Activated naive CD4-positive, alpha-beta T cell treated with anti-CD3 and anti-CD28 coated beads, Interleukin-2, amount 50 U/mL, for 72 hours (primary cell): ENCODE measurements around the gene DUS1L. TPM values are rescaled to one million over a fixed set of nuclear protein-coding genes. Genes with fewer than 3 reads are reported as not detected.
"Not testable (repeated sequence)": the region's sequence is repeated elsewhere in the genome, so short reads cannot be mapped to it uniquely, and the experiment has no call there.

ENCODE experiments used
- ATAC-seq, 2 donors: fragments of 150-1000 bp; cut with Tn5 transposase; 2 replicates each; pipeline ENCODE4 v1.10.0; 2021; ENCODE audit warnings: mild to moderate bottlenecking in 2 of 2, moderate library complexity in 2 of 2
- DNase-seq, 2 donors: peaks; one replicate each; pipeline ENCODE4 v3.0.0; 2021 to 2022; ENCODE audit warnings: low spot score in 2 of 2
- H3K27ac Mint-ChIP-seq, 2 donors: one replicate each; pipeline ENCODE4 v1.8.0; 2022; ENCODE audit warnings: mild to moderate bottlenecking in 2 of 2, mixed read lengths in 2 of 2
- H3K36me3 Mint-ChIP-seq, 2 donors: one replicate each; pipeline ENCODE4 v1.8.0; 2022; ENCODE audit warnings: mixed read lengths in 2 of 2
- H3K9me3 Mint-ChIP-seq, 2 donors: one replicate each; pipeline ENCODE4 v1.8.0; 2022; ENCODE audit warnings: mixed read lengths in 2 of 2
- total RNA-seq, 2 donors: library from RNA; stranded (reverse); gene quantifications; one replicate each; pipeline ENCODE4 v1.2.3, GENCODE V29; 2022

The DUS1L gene
- total RNA-seq, 2 donors from 2014 or later, result 86.2 to 103 TPM

DNA sequence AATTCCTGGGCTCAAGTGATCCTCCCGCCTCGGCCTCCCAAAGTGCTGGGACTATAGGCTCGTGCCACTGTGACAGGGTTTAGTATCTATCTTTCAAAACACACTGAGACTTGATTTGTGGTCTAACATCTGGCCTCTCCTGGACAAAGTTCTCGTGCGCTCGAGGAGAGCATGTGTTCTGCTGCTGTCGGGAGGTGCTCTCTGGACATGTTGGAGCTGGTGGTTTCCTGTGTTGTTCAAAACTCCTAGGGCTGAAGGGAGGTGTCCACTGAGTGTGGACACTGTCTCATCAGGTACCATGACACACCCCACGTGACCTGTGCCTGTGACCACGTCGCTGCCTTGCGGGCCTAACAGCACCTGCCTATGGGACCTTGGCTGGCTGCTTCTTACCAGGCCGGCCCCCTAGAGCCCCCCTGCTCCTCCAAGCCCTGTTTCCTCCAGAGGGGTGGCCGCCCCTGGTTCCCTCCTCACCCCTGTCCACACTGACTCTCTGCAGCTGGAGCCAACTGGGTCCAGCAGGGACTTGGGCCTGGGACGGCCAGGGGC, 19.6 kb downstream of the DUS1L start:
- Mint-ChIP-seq H3K36me3 (no peaks in the 10 kb centered on the region), H3K9me3 (no peaks in the 10 kb centered on the region), H3K27ac (no peak overlapping the region)
- DNase-seq, result no peak
- ATAC-seq, result no peak

DNA sequence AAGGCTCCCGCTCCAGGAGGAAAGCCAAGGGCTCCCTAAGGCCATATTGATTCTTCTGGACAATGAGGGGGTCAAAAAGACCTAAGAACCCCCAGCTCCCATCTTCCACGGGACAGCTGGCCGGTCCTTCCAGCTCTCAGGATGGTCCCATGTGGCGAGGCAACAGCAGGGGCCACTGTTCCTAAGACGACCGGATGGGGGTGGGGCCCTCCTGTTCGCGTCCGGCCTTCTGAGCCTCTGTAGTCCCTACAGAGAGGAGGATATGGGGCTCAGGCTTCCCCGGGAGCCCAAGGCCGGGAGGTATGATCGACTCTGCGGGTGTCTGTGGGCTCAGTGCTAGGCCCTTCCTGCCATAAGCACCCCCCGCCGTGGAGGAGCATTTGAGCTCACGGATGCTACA, 22.1 kb downstream of the DUS1L start:
- no peak for DNase-seq
- no peaks in the 10 kb centered on the region for H3K9me3 Mint-ChIP-seq
- no peaks in the 10 kb centered on the region for H3K36me3 Mint-ChIP-seq
- no peak for ATAC-seq
- no peak overlapping the region for H3K27ac Mint-ChIP-seq

- DNase-seq (no peak), ATAC-seq (no peak)
- no peak overlapping the region for H3K27ac Mint-ChIP-seq
- H3K9me3 Mint-ChIP-seq, result no peaks in the 10 kb centered on the region
- no peaks in the 10 kb centered on the region for H3K36me3 Mint-ChIP-seq
Measured at GRCh38 chr17:82042649-82043048, 23.0 kb downstream of the DUS1L start.

GRCh38 chr17:82041144-82041814, 24.3 kb downstream of the DUS1L start:
- H3K27ac Mint-ChIP-seq, result no peak overlapping the region
- no peak for DNase-seq
- no peak for ATAC-seq
- no peaks in the 10 kb centered on the region for H3K9me3 Mint-ChIP-seq
- H3K36me3 Mint-ChIP-seq, result no peaks in the 10 kb centered on the region

- H3K27ac Mint-ChIP-seq, result no peak overlapping the region
- no peaks in the 10 kb centered on the region for H3K36me3 Mint-ChIP-seq
- DNase-seq (no peak), ATAC-seq (no peak)
- H3K9me3 Mint-ChIP-seq, result no peaks in the 10 kb centered on the region
Measured at GRCh38 chr17:82039695-82040299, 25.8 kb downstream of the DUS1L start.

DNA sequence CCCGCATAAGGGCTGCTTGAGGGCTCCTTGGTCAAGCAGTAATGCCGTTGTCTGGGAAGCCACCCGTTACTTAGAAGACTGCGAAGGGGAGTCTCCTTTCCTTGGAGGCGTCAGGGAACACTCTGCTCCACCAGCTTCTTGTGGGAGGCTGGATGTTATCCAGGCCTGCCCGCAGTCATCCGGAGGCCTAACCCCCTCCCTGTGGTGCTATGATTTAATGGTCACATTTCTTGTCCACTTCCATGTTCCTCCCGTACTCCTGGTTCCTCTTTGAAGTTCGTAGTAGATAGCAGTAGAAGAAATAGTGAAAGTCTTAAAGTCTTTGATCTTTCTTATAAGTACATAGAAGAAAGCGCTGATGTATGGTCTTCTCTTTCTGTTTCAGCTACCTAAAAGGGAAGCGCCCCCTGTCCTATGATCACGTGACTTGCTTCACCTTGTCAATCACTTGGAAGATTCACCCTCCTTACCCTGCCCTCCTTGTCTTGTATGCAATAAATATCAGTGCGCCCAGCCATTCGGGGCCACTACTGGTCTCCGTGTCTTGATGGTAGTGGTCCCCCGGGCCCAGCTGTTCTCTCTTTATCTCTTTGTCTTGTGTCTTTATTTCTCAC, 26.7 kb downstream of the DUS1L start:
- not testable (repeated sequence) for DNase-seq, ATAC-seq, H3K27ac Mint-ChIP-seq, H3K9me3 Mint-ChIP-seq, H3K36me3 Mint-ChIP-seq

- peak overlapping the region in 1 of 2 donors; percentile 71 for H3K27ac Mint-ChIP-seq
- no peaks in the 10 kb centered on the region for H3K36me3 Mint-ChIP-seq
- no peaks in the 10 kb centered on the region for H3K9me3 Mint-ChIP-seq
- DNase-seq (no peak), ATAC-seq (no peak)
Measured at GRCh38 chr17:82037889-82038195, 27.8 kb downstream of the DUS1L start.

DNA sequence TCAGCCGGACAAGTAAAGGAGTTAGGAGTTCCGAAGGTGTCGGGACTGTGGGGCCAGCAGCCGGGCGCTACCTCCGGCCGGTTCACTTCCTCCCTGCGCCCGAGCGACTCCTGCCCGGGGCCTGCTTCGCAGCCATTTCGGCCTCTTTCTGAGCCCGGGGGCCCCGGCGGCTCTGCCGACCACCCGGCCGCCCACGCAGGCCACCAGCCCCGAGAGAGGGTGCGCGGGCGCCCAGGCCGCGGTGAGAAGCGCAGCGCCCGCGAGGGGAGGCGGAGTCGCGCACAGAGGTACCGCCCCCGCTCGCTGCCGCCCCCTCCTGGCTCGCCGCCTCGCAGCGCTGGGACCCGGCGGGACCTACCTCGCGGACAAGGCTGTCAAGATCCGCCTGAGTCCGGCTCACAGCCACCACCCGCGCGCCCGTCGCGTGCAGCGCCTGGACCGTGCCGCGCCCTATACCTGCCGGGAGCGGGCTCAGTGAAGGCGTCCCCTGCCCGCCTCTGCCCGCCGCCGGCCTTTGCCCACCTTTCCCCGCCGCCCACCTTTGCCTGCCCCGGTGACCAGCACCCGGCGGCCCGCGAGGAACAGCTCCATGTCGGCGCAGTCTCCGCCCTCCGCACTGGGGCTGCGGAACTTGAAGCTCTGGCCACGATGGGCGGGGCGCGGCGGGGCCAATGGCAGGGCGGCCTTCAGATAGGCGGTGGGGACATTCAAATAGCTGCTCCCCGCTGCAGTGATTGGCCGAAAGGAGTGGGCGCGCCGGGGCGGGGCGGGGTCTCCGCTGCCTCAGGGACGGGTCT, 28.3 kb downstream of the DUS1L start, which contains the start of gene DCXR:
Gene DCXR (minus strand): TSS at position 606 of the 797 bp plus-strand sequence. CDS start 15 bp downstream, at position 591.
- ATAC-seq (peak; percentile 96), DNase-seq (peak; percentile 97 to 98)
- no peaks in the 10 kb centered on the region for H3K9me3 Mint-ChIP-seq
- H3K36me3 Mint-ChIP-seq, result no peaks in the 10 kb centered on the region
- H3K27ac Mint-ChIP-seq, result peak within 1 kb of the TSS; percentile 63 to 71

DNA sequence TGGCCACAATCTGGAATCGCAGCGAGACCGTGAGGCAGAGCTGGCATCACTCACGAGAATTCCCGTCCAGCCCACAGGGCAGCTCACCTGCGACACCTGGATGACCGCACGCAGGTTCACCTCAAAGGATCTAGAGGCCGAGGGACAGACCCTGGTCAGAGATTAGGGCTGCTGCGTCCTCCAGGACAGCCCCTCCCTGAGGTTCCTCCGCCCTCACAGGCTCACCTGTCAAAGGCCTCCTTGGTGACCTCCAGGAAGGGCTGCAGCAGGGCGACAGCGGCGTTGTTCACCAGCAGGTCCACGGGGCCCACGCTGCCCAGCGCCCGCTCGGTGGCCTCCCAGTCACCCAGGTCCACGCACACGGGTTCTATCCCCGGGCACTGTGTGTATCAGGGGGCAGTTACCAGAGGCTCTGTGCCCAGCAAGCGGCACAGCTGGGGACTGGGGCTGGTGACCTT, 28.9 kb downstream of the DUS1L start:
- Mint-ChIP-seq H3K27ac (peak overlapping the region in 1 of 2 donors; percentile 50), H3K36me3 (no peaks in the 10 kb centered on the region), H3K9me3 (no peaks in the 10 kb centered on the region)
- ATAC-seq (no peak), DNase-seq (no peak)

DNA sequence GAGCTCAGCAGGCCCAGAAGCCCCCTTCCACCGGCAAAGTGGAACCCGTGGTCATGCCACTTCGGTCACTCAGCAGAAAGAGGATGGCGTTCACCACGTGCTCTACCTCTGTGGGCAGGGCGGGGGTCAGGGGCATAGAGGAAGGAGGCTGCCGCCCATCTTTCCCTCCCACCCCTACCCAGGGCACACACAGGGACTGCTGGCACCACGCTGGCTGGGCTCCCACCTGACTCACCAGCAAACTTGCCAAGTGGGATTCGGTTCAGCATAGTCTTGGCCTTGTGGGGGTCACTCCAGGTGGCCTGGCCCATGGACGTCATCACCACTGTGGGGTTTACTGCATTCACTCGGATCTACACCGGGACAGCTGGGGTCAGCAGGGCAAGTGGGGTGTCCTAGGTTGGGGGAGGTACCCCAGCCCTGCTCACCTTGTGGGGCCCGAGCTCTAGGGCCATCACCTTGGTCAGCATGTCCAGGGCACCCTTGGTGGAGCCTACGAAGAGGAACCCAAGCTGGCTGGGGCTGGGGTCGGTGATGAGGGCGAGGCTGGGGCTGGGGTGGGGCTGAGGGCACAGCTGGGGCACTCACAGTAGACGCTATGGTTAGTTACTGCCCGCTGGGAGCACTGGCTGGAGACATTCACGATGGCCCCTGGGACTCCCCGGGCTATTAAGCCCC, 29.5 kb downstream of the DUS1L start:
- ATAC-seq (no peak), DNase-seq (no peak)
- H3K9me3 Mint-ChIP-seq, result no peaks in the 10 kb centered on the region
- H3K27ac Mint-ChIP-seq, result no peak overlapping the region
- H3K36me3 Mint-ChIP-seq, result no peaks in the 10 kb centered on the region

DNA sequence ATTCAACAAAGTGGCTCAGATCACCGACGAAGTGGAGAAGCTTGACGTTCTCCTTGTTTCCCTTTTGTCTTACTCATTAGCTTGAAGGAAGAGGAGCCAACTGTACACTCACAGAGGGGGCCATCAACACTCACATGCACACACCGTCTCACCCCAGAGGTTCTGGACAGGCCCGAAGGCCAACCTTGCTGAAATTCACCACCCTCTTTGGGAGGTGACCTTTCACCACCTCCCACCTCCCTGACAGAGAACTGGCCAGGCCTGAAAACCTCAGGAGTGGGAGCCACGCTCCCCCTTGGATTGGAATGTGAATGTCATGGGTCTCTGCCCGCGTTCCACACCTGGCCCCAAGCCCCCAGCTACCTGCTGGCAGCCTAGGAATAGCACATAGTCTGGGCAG, 30.1 kb downstream of the DUS1L start:
- no peak for ATAC-seq
- Mint-ChIP-seq H3K27ac (no peak overlapping the region), H3K9me3 (no peaks in the 10 kb centered on the region)

DNA sequence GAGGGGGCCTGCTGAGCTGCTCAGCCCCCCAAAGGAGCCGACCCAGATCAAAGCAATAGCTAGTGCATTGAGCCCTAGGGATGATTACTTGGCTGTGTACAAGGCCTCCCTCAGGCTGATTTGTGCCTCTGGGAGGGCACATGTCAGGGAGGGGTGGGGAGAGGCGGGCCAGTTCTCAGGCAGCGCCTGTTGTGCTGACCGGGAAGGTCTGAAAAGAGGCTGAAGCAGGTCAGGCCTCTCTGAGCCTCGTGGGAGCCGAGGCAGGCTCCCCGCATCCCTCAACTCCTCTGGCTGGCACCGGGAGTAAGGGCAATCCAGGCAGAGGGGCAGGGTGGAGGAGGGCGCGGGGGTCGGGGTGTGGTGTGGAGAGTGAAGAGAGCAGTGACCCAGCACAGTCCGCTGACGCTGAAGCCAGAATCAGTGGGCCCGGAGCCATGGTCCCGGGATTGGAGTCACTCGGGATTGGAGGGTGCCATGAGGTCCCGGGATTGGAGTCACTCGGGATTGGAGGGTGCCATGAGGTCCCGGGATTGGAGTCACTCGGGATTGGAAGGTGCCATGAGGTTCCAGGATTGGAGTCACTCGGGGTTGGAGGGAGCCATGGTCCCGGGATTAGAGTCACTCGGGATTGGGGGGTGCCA, 31.1 kb downstream of the DUS1L start:
- Mint-ChIP-seq H3K36me3 (no peaks in the 10 kb centered on the region), H3K27ac (no peak overlapping the region), H3K9me3 (no peaks in the 10 kb centered on the region)
- ATAC-seq (no peak), DNase-seq (no peak)

More for the DNA sequence above, 30.1 kb downstream of the DUS1L start:
- no peak for DNase-seq
- H3K36me3 Mint-ChIP-seq, result no peaks in the 10 kb centered on the region

GRCh38 chr17:82033359-82034085, 32.1 kb downstream of the DUS1L start:
- Mint-ChIP-seq H3K9me3 (no peaks in the 10 kb centered on the region), H3K36me3 (no peaks in the 10 kb centered on the region), H3K27ac (no peak overlapping the region)
- DNase-seq (no peak), ATAC-seq (no peak)

DNA sequence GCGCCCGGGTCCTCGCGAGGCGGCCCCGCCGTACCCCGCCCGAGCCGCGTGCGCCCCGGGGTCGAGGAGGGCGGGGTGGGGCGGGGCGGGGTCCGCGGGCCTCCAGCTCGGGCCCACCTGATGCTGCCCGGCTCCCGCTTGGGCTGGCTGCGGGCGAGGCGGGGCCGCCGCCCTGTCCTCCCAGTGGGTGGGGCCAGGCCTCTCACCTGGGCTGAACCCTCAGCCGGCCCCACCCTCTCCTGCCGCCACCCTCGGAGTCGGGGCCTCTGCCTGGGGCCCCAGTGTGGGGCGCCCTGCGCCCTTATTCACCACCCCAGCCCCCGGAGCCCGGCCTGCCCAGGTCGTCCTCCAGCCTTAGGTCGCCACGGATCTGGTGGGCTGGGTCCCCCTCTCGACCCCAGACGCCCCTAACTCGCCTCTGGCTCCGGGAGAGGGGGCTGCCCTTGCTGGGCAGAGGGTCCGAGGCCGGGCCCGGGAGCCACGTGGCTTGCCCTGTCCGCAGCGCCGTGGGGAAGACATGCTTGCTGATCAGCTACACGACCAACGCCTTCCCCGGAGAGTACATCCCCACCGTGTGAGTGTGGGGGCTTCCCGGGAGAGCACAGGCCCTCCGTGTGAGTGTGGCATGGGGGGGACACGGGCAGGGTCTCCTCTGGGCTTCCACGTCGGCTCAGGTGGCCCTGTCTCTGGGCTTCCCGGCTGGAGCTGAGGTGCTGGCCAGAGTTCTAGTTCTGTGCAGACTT, 33.5 kb downstream of the DUS1L start:
- Mint-ChIP-seq H3K27ac (no peak overlapping the region), H3K9me3 (no peaks in the 10 kb centered on the region), H3K36me3 (no peaks in the 10 kb centered on the region)
- peak in 1 of 2 donors; percentile 69 for DNase-seq
- ATAC-seq, result peak; percentile 11 to 72
